GM21423 (cell line): ENCODE data around the gene APOA5.
"Not testable (repeated sequence)": the region's sequence is repeated elsewhere in the genome, so short reads cannot be mapped to it uniquely, and the experiment has no call there.

Experiments
- ATAC-seq: cut with Tn5 transposase; IDR thresholded peaks from one replicate; pipeline ENCODE4 v1.9.1; 2021; ENCODE audit warnings: mild to moderate bottlenecking, moderate library complexity; ENCODE audit not compliant: unreplicated experiment

APOA5 gene

GRCh38 chr11:116801662-116802061, 10.0 kb upstream of the APOA5 start:
- ATAC-seq = not testable (repeated sequence)

GRCh38 chr11:116800610-116801009, 8.9 kb upstream of the APOA5 start:
- ATAC-seq = no peak

- no peak for ATAC-seq
Measured at GRCh38 chr11:116798368-116798767, 6.7 kb upstream of the APOA5 start.

GRCh38 chr11:116797816-116798215, 6.1 kb upstream of the APOA5 start:
- no peak for ATAC-seq

- ATAC-seq = no peak
Measured at GRCh38 chr11:116796548-116796947, 4.9 kb upstream of the APOA5 start.

- no peak for ATAC-seq
Measured at GRCh38 chr11:116794851-116795250, 3.2 kb upstream of the APOA5 start.

GRCh38 chr11:116793772-116794097, 2.1 kb upstream of the APOA5 start:
- ATAC-seq = no peak

- ATAC-seq = no peak
Measured at GRCh38 chr11:116792869-116793771, 1.4 kb upstream of the APOA5 start.

GRCh38 chr11:116792144-116792868, 627 bp upstream of the APOA5 start:
- ATAC-seq = no peak

- ATAC-seq = no peak
Measured at GRCh38 chr11:116791002-116791812, 472 bp downstream of the APOA5 start.

- ATAC-seq = no peak
Measured at GRCh38 chr11:116790167-116791001, 1.3 kb downstream of the APOA5 start.

- ATAC-seq = no peak
Measured at GRCh38 chr11:116788975-116789374, 2.7 kb downstream of the APOA5 start.

- no peak for ATAC-seq
Measured at GRCh38 chr11:116788534-116788933, 3.1 kb downstream of the APOA5 start.

- ATAC-seq = peak; percentile 87
Measured at GRCh38 chr11:116787786-116788486, 3.7 kb downstream of the APOA5 start, which contains the start of gene ZPR1. ZPR1 (minus strand) TSS chr11:116788023; CDS start chr11:116787990, 33 bp downstream.

GRCh38 chr11:116787436-116787785, 4.3 kb downstream of the APOA5 start:
- ATAC-seq = no peak

- ATAC-seq = no peak
Measured at GRCh38 chr11:116786966-116787365, 4.7 kb downstream of the APOA5 start.

- ATAC-seq = no peak
Measured at GRCh38 chr11:116786326-116786725, 5.4 kb downstream of the APOA5 start.

- no peak for ATAC-seq
Measured at GRCh38 chr11:116782728-116783127, 9.0 kb downstream of the APOA5 start.

GRCh38 chr11:116778556-116778955, 13.1 kb downstream of the APOA5 start:
- ATAC-seq = no peak

- ATAC-seq = no peak
Measured at GRCh38 chr11:116777056-116777455, 14.6 kb downstream of the APOA5 start.
